ENCODE data around the gene LSAMP.
"Not testable (repeated sequence)": the region's sequence is repeated elsewhere in the genome, so short reads cannot be mapped to it uniquely, and the experiment has no call there.

Gene LSAMP

GRCh38 chr3:115861166-115861733 lies 584.0 kb downstream of the LSAMP start:
- no peak for DNase-seq

GRCh38 chr3:115860766-115861165 lies 584.5 kb downstream of the LSAMP start:
- DNase-seq = no peak

- DNase-seq = no peak
These were observed 586.1 kb downstream of the LSAMP start for GRCh38 chr3:115859002-115859807.

- no peak for DNase-seq
These were observed 587.7 kb downstream of the LSAMP start for GRCh38 chr3:115857518-115858136.

- DNase-seq = no peak
These were observed 589.4 kb downstream of the LSAMP start for GRCh38 chr3:115855911-115856310.

- DNase-seq = no peak
These were observed 592.2 kb downstream of the LSAMP start for GRCh38 chr3:115853104-115853503.

- no peak for DNase-seq
These were observed 593.0 kb downstream of the LSAMP start for GRCh38 chr3:115852278-115852677.

- DNase-seq = no peak
These were observed 593.7 kb downstream of the LSAMP start for GRCh38 chr3:115851571-115851970.

GRCh38 chr3:115848641-115849040 lies 596.6 kb downstream of the LSAMP start:
- DNase-seq = no peak

- DNase-seq = no peak
These were observed 599.3 kb downstream of the LSAMP start for GRCh38 chr3:115845986-115846385.

- not testable (repeated sequence) for DNase-seq
These were observed 600.6 kb downstream of the LSAMP start for GRCh38 chr3:115844729-115845128.

- no peak for DNase-seq
These were observed 602.1 kb downstream of the LSAMP start for GRCh38 chr3:115843206-115843605.

GRCh38 chr3:115839246-115839645 lies 606.0 kb downstream of the LSAMP start:
- DNase-seq = no peak

- DNase-seq = no peak
These were observed 606.5 kb downstream of the LSAMP start for GRCh38 chr3:115838786-115839185.

- DNase-seq = no peak
These were observed 608.3 kb downstream of the LSAMP start for GRCh38 chr3:115836944-115837343.

GRCh38 chr3:115835946-115836345 lies 609.3 kb downstream of the LSAMP start:
- DNase-seq = no peak

GRCh38 chr3:115834068-115834467 lies 611.2 kb downstream of the LSAMP start:
- no peak for DNase-seq

GRCh38 chr3:115833074-115833473 lies 612.2 kb downstream of the LSAMP start:
- DNase-seq = no peak

- DNase-seq = no peak
These were observed 613.0 kb downstream of the LSAMP start for GRCh38 chr3:115832265-115832664.

- DNase-seq = no peak
These were observed 613.4 kb downstream of the LSAMP start for GRCh38 chr3:115831864-115832263.

GRCh38 chr3:115830764-115831395 lies 614.4 kb downstream of the LSAMP start:
- DNase-seq = no peak

GRCh38 chr3:115828401-115828800 lies 616.9 kb downstream of the LSAMP start:
- DNase-seq = no peak

GRCh38 chr3:115827495-115827894 lies 617.8 kb downstream of the LSAMP start:
- no peak for DNase-seq

- no peak for DNase-seq
These were observed 620.2 kb downstream of the LSAMP start for GRCh38 chr3:115825046-115825445.

Data from activated CD4-positive, alpha-beta T cell treated with anti-CD3 and anti-CD28 coated beads, Interleukin-2, amount 50 U/mL, for 1 hour (primary cell).